ENCODE measurements around the gene BUD13.

DNA sequence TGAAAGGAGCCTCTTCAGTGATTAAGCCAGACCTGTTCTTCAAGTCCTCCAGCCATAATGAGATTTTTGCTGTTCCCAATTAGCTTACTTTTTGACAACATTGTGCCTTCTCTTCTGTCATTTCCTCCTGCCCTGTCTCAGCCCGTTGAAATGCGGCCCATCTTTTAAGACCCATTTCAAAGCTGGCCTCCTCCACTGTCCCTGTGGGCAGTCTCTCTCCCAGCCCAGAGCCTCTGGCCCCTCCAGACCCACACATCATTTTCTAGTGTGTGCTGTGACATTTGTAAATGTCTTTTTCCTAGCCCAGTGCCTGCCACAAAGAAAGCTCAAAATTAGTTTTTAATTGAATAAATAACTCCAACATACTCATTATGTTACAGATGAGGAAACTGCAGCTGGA lies 70.9 kb downstream of the BUD13 start:
- TF ChIP-seq, protein P1, sequence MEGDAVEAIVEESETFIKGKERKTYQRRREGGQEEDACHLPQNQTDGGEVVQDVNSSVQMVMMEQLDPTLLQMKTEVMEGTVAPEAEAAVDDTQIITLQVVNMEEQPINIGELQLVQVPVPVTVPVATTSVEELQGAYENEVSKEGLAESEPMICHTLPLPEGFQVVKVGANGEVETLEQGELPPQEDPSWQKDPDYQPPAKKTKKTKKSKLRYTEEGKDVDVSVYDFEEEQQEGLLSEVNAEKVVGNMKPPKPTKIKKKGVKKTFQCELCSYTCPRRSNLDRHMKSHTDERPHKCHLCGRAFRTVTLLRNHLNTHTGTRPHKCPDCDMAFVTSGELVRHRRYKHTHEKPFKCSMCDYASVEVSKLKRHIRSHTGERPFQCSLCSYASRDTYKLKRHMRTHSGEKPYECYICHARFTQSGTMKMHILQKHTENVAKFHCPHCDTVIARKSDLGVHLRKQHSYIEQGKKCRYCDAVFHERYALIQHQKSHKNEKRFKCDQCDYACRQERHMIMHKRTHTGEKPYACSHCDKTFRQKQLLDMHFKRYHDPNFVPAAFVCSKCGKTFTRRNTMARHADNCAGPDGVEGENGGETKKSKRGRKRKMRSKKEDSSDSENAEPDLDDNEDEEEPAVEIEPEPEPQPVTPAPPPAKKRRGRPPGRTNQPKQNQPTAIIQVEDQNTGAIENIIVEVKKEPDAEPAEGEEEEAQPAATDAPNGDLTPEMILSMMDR (IDR thresholded peaks at IDR 0.05) = no peak
- TF ChIP-seq, protein P2, sequence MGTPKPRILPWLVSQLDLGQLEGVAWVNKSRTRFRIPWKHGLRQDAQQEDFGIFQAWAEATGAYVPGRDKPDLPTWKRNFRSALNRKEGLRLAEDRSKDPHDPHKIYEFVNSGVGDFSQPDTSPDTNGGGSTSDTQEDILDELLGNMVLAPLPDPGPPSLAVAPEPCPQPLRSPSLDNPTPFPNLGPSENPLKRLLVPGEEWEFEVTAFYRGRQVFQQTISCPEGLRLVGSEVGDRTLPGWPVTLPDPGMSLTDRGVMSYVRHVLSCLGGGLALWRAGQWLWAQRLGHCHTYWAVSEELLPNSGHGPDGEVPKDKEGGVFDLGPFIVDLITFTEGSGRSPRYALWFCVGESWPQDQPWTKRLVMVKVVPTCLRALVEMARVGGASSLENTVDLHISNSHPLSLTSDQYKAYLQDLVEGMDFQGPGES (IDR thresholded peaks at IDR 0.05; ENCODE audit: low read depth, low read length) = no peak
- TF ChIP-seq RAD21 (IDR thresholded peaks at IDR 0.05; ENCODE audit: low read length) (no peak), EZH2phosphoT487 (IDR thresholded peaks at IDR 0.05; ENCODE audit: borderline replicate concordance, low read depth) (no peak), POLR2AphosphoS5 (IDR thresholded peaks at IDR 0.05; ENCODE audit: low read depth, low read length) (no peak), EP300 (IDR thresholded peaks at IDR 0.05; ENCODE audit: borderline replicate concordance in 1 of 2, low read depth in 1 of 2, low read length in 1 of 2) (no peak), YY1 (IDR thresholded peaks at IDR 0.05; ENCODE audit: low read depth) (no peak), RXRA (IDR thresholded peaks at IDR 0.05; ENCODE audit: borderline replicate concordance, low read depth) (no peak)
- TF ChIP-seq, protein P3, sequence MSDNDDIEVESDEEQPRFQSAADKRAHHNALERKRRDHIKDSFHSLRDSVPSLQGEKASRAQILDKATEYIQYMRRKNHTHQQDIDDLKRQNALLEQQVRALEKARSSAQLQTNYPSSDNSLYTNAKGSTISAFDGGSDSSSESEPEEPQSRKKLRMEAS (IDR thresholded peaks at IDR 0.05; ENCODE audit: low read depth) = no peak
- TF ChIP-seq, protein P4, sequence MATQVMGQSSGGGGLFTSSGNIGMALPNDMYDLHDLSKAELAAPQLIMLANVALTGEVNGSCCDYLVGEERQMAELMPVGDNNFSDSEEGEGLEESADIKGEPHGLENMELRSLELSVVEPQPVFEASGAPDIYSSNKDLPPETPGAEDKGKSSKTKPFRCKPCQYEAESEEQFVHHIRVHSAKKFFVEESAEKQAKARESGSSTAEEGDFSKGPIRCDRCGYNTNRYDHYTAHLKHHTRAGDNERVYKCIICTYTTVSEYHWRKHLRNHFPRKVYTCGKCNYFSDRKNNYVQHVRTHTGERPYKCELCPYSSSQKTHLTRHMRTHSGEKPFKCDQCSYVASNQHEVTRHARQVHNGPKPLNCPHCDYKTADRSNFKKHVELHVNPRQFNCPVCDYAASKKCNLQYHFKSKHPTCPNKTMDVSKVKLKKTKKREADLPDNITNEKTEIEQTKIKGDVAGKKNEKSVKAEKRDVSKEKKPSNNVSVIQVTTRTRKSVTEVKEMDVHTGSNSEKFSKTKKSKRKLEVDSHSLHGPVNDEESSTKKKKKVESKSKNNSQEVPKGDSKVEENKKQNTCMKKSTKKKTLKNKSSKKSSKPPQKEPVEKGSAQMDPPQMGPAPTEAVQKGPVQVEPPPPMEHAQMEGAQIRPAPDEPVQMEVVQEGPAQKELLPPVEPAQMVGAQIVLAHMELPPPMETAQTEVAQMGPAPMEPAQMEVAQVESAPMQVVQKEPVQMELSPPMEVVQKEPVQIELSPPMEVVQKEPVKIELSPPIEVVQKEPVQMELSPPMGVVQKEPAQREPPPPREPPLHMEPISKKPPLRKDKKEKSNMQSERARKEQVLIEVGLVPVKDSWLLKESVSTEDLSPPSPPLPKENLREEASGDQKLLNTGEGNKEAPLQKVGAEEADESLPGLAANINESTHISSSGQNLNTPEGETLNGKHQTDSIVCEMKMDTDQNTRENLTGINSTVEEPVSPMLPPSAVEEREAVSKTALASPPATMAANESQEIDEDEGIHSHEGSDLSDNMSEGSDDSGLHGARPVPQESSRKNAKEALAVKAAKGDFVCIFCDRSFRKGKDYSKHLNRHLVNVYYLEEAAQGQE (IDR thresholded peaks at IDR 0.05; ENCODE audit: low read depth, low read length) = no peak

Measured in SK-N-SH (cell line).